NCI-H82 treated with DMSO at 0.1 percent for 48 hours (cell line): ENCODE data around the gene ARHGAP29.

Experiments used
- DNase-seq: peaks from one replicate; lab custom pipeline; 2025; ENCODE audit not compliant: unreplicated experiment; lab: John Stamatoyannopoulos, UW

Gene ARHGAP29, protein sequence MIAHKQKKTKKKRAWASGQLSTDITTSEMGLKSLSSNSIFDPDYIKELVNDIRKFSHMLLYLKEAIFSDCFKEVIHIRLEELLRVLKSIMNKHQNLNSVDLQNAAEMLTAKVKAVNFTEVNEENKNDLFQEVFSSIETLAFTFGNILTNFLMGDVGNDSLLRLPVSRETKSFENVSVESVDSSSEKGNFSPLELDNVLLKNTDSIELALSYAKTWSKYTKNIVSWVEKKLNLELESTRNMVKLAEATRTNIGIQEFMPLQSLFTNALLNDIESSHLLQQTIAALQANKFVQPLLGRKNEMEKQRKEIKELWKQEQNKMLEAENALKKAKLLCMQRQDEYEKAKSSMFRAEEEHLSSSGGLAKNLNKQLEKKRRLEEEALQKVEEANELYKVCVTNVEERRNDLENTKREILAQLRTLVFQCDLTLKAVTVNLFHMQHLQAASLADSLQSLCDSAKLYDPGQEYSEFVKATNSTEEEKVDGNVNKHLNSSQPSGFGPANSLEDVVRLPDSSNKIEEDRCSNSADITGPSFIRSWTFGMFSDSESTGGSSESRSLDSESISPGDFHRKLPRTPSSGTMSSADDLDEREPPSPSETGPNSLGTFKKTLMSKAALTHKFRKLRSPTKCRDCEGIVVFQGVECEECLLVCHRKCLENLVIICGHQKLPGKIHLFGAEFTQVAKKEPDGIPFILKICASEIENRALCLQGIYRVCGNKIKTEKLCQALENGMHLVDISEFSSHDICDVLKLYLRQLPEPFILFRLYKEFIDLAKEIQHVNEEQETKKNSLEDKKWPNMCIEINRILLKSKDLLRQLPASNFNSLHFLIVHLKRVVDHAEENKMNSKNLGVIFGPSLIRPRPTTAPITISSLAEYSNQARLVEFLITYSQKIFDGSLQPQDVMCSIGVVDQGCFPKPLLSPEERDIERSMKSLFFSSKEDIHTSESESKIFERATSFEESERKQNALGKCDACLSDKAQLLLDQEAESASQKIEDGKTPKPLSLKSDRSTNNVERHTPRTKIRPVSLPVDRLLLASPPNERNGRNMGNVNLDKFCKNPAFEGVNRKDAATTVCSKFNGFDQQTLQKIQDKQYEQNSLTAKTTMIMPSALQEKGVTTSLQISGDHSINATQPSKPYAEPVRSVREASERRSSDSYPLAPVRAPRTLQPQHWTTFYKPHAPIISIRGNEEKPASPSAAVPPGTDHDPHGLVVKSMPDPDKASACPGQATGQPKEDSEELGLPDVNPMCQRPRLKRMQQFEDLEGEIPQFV

DNA sequence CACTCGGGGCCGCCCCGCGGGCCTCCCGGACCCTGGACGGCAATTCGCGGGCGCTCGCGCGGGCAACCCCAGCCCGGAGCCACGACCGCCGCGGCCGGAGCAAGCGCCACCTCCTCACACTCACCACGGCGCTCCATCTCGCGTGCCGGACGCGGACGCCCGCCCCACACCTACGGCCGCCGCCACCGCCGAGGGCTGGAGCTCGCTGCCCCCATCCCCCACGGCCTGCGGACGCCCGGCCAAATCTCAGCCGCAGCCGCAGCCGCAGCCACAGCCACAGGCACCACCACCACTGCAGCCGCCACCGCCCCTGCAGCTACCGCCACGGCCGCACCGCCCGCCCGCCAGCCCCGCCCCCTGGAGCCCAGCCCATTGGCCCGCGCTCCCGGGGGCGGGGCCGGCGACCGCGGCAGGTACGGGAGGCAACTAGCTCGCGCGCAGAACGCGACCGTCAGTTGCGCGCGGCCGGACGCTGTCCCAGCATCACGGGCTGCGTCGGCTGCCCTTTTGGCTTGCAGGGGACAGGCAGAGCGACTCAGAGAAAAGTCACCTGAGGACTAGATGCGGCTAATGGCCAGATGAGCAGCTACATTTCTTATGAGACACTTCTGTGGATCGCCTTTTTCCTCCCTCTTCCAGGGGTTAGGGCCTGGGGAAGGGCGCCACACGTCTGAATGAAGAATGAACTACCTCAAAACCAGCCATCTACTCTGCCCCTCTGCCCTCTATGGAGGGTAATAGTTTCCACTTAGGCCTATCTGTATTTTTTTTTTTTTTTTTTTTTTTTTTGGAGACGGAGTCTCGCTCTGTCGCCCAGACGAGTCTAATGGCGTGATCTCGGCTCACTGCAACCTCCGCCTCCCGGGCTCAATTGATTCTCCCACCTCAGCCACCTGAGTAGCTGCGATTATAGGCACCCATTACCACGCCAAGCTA lies at the start of gene ARHGAP29:
ARHGAP29 (minus strand) TSS at position 294 of the 936 bp plus-strand sequence. CDS start 5,973 bp downstream, outside the sequence.
- peak; percentile 43 for DNase-seq

DNA sequence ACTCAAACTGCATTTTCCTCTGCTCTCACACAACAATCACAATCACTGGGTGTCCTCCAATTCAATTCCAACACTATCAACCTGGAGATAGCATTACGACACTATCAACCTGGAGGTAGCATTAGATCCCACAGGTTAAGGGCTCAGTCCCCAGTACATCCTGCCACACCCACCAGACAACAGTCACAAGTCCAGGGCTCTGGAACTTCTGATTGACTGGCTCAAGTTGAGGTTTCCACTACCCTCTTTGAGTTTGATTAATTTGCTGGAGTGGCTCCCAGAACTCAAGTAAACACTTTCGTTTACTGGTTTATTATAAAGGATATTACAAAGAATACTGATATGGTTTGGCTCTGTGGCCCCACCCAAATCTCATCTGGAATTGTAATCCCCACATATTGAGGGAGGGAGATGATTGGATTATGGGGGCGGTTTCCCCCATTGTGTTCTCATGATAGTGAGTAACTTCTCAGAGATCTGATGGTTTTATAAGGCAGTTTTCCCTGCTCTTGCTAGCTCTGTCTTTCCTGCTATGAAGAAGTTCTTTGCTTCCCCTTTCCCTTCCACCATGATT lies 49.6 kb upstream of the ARHGAP29 start:
- no peak for DNase-seq

DNA sequence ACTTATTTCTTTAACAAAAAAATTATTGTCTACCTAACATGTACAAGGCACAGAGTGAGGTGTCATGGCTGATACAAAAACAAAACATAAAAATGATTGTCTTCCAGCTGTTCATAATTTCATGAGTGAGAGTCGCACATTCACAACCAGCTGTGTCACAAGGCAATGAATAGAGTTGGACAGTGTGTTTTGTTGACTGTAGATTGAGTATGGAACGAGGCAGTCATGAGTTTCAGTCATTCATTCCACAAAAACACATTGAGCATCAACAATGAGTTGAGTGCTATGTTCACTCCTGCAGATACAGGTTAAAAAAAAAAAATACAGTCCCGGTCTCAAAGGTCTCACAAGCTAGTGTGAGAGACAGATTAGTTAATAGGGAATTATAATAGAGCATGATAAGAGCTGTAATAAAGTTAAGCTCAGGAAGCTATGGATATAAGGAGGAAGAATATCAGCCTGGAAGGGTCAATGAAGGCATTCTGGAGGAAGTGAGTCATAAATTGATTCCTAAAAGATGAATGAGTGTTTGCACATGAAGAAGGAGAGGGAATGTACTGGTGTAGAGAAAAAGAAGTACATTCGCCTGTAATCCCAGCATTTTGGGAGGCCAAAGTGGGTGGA lies 47.8 kb upstream of the ARHGAP29 start:
- no peak for DNase-seq

DNA sequence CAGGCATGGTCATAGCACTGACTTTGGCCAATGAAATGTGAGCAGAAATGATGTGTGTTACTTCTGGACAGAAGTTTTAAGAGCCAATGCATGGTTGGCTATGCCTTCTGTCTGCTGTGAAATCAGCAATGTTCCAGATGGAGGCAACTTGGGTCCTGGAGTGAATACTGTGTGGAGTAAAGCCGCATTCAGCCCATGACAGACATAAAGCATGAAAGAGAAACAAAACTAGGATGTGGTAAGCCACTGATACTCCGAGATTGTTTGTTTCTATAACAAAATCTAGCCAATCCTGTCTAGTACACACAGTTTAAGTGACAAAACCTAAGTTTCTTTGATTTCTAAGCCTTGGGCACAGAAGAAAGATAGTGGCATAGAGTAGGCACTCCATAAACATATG lies 47.1 kb upstream of the ARHGAP29 start:
- DNase-seq = no peak

DNA sequence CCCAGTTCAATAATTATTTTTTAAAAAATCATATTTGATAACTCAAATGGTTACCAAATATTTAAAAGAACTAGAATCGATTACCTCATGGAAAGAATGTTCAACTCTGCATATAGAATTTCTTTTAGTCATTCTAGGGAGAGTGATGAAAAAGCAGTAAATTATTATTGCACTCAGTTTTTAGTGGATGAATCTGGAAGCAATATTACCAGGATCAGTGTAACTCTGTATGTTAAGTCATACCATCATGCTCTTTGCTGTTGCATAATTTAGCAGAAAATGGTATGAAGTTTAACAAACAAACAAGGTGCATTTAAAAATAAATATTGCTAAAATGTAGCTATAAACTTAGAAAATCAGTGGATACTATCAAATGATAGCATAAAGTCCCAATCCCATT lies 46.1 kb upstream of the ARHGAP29 start:
- no peak for DNase-seq

DNA sequence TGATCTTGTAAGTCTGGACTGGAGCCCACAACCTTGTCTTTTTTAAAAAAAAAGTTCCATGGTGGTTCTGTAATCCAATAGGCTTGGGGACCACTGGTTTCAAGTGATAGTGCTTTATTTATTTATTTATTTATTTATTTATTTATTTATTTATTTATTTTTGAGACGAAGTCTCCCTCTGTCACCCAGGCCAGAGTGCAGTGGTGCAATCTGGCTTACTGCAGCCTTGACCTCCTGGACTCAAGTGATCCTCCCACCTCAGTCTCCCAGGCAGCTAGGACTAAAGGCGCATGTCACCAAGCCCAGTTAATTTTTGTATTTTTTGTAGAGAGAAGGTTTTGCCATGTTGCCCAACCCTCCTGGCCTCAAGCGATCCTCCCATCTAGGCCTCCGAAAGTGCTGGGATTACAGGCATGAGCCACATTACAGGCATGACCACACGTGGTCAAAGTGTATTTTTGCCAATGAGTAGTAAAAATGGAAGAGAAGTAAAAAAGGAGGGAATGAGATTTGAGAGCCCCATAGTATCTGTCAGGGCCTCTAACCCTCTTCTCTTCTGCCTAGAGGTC lies 44.8 kb upstream of the ARHGAP29 start:
- DNase-seq = no peak

DNA sequence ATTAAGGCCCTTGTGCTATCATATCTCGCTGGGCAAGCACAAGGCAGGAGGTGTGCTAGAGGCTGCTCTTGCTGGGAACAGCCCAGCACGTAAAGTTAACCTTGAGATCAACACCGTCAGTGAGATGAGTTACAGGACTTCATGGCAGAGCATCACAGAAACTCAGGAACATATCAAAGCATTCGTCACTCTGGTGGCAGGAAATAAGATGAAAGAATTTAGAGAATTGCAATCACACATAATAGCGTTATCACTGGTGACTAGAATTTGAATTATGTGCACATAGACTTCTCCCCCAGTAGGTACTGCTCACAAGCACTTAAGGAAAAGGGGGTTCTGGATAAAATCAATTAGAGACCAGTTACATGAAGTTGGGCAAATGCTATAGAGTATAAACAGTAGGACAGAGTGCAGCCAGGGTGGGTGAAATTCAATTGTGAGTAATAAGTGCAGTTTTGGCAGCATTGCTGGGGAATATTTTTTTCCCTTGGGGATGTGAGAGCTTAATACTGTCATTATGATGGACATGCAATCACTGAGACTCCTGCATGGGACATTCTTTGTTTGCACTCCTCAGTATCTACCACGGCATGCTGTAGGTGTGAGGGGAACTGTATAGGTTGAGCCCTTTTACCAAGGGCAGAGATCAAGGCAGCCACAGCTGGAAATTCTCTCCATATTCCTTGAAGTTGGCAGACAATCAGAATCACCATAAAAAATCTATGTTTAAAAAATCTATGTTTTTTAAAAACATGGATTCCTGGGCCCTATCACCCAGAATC lies 44.2 kb upstream of the ARHGAP29 start:
- no peak for DNase-seq

DNA sequence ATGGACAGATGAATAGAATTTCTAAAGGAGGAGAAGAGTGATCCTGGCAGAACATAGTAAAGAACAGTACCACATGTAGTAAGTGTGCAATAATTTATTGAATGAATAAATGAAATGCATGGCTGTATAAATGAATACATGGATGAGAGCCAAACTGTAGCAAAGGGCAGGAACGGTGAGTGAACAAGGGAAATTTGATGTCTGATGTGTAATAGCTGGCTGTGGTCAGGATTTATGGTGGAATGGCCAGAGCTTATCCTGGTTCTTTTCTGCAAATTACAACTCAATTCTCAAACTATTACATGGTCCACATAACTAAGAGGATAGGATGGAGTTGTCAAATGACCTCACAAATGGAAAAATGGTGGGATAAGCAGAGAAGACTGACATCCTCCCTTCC lies 43.2 kb upstream of the ARHGAP29 start:
- no peak for DNase-seq

DNA sequence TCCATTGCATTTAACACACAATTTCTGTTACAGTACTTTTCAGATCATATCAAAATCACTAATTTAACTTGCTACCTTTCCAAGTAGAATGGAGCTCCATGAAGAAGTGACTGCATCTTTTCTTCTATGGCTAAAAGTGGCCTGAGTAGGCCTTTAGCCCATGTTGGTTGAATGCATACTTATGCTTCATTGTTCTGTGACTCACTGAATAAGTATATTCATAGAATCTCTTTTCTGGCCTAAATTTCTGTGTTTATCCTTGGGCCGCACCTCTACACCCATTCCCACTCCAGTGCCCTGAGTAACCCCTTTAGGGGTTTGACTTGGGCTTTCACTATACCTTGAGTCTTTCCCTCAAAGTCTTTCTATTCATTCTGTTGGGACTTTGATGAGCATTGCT lies 42.1 kb upstream of the ARHGAP29 start:
- DNase-seq = no peak

DNA sequence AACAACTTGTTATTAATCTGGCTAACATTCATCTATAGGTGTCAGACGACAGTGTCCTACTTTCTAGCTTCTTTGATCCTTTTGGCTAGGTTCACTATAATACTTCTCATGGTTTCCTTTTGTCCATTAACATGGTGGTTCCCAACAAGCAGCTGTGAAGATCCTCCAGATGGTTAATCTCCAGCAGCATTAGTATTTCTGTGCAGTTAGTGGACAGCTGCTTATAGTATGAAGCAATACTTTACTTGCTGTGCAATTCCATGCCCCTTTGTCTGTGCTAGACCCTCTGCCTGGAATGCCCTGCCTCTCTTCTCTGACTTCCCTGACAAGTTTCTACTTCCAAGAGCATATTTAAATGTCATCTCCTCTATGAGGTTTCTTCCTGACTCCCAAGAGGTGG lies 41.7 kb upstream of the ARHGAP29 start:
- DNase-seq = no peak

DNA sequence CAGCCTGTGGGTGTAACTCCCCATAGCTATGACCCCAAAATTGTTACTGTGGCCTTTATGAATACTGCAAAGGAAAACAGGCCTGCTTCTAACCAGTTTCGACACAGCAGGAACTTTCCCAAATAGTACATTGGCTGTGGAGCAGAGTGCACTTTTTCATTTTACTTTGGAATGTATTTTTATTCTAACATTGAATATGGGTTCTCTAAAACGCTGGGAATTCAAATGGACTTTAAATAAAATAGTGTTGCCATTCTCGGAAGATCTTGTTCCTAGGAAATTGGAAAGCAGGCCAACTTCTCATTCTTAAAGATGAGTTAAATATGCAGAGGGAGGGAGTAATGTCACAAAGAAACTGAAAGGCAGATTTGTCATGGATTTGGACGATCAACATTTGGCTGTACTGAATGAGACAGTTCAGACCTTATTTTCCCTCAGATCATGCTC lies 39.6 kb upstream of the ARHGAP29 start:
- DNase-seq = no peak

DNA sequence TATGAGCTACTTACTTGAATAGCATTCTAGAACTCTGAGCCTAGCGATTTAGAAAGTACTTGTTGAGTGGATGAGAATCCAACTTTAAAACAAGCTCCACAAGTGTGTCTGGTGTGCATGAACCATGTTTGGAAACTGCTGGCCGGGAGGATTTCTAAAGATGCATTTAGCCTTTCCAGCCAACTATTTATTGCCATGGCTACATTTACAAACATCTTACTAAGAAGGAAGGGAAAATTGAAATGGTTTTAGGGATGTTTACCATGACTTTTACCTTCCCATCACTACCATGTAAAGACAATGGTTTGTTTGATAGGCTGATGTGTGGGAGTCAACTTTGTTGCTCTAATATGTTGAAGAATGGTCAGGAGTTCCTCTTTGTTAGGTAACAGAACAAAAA lies 37.7 kb upstream of the ARHGAP29 start:
- DNase-seq = no peak

DNA sequence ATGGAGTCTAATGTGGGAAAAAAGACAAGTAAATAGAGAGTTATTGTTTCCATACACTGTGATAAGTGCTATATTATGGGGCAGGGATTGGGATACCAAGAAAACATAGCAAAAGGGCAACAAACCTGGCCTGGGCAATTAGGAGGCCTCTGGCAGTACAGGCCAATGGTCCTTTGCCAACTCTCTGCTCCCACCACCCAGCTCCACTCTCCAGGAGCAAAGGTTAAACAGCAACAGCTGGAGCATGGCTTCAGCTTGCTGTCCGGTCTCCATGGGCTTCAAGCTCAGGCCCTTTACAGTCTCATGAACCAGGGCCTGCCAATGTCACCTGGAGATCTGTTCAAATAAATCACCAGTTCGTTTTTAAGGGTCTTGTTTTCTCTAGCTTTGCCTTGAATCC lies 37.2 kb upstream of the ARHGAP29 start:
- DNase-seq = no peak

DNA sequence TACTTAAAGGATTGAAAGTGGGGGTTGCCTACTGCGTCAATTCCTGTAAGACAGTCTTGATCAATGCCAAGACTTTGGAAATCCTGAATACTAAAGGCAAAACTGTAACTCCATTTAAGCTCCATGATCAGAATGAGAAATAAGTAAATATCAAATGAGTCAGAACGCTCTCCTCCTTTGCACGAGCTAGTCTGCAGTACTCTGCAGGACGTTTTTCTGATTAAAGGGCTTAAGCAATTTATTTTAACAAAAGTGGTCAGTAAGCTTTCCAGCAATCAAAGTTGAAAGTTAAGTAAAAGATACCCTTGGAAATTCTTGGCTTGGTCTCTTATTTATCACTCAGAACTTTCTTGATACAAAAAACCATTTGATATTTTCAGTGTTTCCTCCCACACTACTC lies 35.7 kb upstream of the ARHGAP29 start:
- DNase-seq = no peak

DNA sequence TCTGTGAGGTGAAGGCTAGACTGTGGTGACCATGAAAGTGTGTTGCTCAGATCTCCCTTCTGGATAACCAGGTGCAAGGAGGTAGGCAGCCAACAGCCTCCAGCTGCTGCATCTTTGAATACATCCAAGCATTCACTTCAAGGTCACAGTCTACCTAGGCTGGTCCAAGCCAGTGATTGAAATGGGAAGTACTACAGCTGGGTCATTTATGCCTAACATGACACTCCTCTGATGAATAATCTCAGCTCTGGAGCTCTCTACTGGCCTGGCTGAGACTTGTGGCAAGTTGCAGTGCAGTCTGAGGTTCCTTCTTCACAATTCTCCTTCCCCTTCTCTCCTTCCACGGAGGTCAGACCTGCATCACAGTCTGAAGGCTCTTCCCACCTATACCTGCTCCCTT lies 35.0 kb upstream of the ARHGAP29 start:
- no peak for DNase-seq

DNA sequence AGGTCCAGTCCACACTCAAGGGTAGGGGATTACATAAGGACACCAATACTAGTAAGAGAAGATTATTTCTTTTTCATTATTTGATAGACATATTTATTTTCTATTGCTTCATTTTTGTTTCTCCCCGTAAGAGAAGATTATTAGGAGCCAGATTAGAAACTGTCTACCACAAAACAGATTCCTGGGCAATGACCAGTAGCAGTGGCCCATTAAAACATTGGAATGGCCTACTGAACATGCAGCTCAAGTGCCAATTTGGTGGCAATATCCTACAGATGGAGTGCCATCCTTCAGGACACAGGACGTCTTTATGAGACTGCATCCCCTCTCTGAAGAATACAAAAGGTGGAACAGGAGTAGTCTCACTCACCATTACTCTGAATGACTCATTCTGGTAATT lies 34.0 kb upstream of the ARHGAP29 start:
- no peak for DNase-seq

DNA sequence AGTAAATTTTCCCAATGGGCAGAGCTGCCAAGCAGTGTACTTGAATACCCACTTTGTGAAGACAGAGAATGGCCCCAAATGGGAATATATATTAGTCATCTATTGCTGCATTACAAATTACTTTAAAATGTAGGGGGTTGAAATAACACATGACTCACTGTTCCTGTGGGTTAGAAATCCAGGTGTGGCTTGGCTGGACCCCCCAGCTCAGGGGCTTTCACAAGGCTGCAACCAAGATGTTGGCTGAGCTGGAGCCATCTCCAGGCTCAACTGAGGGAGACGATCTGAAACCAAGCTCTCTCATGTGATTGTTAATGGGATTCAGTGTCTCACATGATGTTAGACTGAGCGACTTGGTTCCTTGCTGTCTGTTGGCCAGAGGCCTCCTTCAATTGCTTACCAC lies 33.4 kb upstream of the ARHGAP29 start:
- DNase-seq = no peak

DNA sequence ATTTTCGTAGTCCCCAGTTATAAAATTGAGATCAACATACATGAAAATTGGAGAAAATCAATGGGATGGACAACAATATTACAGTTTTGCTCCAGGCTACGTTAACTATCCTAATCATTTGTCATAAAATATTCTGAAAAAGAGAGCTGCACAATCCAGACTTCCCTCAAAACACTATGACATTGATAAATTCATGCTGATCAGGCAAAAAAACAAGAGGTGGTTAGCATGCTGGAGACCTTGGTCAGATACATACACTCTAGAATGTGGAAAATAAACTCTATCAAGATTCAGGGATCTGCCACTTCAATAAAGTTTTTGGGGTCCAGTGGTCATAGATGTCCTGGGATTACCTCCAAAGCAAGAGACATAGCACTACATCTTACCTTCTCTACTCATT lies 32.5 kb upstream of the ARHGAP29 start:
- DNase-seq = no peak
